ENCODE measurements around the gene GNG13.
"Not testable (repeated sequence)": the region's sequence is repeated elsewhere in the genome, so short reads cannot be mapped to it uniquely, and the experiment has no call there.

The GNG13 gene

DNA sequence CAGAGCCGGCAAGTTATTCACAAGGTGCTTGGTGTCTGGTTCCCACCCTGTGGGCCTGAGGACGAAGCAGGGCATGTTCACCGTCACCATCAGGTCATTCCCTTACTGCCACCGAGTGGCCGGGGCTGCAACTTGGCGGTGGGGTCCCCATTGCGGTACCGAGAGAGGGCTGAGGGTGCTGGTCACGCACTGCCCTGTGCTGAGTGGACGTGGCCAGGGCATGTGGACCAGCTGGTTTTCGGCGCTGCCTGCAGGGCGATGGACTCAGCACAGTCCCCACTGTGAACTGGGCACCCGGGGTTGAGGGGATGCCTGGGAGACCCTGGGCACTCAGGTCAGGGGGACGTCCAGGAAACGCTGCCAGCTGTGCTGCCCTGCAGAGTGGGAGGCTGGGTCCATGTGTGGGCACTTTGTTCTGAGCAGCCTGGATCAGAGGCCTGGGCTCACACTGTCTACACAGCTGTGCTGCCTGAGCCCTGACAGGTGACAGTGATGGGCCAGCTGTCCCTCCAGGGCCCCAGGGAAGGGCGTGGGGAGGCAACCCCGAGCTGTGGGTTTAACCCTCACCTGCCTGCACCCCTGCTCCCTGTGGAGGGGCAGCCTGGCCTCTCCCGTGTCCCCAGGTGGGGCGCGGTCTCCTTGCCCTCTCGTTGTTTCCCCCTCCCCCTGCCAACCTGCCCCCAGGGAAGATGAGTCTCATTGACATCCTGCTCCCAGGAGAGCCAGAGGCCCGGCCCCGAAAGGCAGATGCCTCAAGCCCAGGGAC is 39.3 kb upstream of the GNG13 start:
- DNase-seq (ENCODE audit: low spot score), result no peak
- in situ Hi-C loops (cut with MboI; ENCODE audit: low pct_unique_long_range_greater_than_20kb, low sequenced_read_pairs, unreplicated experiment), result no loop called here
- TF ChIP-seq, protein P1, sequence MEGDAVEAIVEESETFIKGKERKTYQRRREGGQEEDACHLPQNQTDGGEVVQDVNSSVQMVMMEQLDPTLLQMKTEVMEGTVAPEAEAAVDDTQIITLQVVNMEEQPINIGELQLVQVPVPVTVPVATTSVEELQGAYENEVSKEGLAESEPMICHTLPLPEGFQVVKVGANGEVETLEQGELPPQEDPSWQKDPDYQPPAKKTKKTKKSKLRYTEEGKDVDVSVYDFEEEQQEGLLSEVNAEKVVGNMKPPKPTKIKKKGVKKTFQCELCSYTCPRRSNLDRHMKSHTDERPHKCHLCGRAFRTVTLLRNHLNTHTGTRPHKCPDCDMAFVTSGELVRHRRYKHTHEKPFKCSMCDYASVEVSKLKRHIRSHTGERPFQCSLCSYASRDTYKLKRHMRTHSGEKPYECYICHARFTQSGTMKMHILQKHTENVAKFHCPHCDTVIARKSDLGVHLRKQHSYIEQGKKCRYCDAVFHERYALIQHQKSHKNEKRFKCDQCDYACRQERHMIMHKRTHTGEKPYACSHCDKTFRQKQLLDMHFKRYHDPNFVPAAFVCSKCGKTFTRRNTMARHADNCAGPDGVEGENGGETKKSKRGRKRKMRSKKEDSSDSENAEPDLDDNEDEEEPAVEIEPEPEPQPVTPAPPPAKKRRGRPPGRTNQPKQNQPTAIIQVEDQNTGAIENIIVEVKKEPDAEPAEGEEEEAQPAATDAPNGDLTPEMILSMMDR (IDR thresholded peaks at IDR 0.05; ENCODE audit: extremely low read depth, insufficient read depth, missing control alignments), result no peak

DNA sequence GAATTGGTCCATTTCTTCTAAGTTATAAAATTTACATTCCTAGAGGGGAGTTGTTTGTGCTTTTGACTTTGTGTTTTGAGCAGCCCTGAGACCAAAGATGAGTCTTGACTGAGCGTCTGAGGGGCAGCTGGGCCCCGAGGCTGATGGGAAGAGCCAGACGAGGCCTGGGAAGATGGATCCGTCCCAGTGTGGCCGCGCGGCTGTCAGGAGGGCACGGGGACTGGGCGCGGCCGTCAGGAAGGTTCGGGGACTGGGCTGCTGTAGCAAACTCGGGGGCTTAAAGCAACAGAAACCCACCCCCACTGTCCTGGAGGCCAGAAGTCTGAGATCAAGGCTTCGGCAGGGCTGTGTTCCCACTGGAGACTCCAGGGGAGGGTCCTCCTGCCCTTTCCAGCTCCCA is 38.2 kb upstream of the GNG13 start:
- in situ Hi-C loops (cut with MboI; ENCODE audit: low pct_unique_long_range_greater_than_20kb, low sequenced_read_pairs, unreplicated experiment), result no loop called here
- no peak for DNase-seq (ENCODE audit: low spot score)
- TF ChIP-seq, protein P1 (IDR thresholded peaks at IDR 0.05; ENCODE audit: extremely low read depth, insufficient read depth, missing control alignments), result no peak

DNA sequence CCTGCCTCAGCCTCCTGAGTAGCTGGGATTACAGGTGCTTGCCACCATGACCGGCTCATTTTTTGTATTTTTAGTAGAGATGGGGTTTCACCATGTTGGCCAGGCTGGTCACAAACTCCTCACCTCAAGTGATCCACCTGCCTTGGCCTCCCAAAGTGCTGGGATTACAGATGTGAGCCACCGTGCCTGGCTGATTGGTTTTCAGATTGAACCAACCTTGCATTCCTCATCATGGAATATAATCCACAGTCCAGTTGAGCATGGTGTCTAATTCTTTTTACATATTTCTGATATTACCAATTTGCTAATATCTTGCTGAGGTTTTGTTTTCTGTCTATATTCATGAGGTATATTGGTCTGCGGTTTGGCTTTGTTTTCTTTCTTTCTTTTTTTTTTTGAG is 36.3 kb upstream of the GNG13 start:
- in situ Hi-C loops (cut with MboI; ENCODE audit: low pct_unique_long_range_greater_than_20kb, low sequenced_read_pairs, unreplicated experiment); DNase-seq (ENCODE audit: low spot score): not testable (repeated sequence)

DNA sequence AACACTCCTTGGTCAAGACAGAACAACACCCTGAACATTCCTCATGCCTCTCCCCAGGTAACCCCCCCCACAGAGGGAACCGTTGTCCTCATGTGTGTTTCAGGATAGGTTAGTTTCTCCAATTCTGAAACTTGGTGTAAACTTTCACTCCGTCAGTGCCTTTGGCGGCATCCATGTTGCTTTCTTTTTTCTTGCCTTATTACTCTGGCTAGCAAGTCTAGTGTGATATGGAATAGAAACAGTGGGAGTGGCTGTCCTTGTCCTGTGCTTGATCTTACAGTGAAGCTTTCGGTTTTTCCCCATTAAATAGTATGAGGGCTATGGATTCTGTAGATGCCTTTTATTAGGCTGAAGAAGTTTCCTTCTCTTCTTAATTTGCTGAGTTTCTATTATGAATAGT is 35.7 kb upstream of the GNG13 start:
- DNase-seq (ENCODE audit: low spot score), result no peak
- in situ Hi-C loops (cut with MboI; ENCODE audit: low pct_unique_long_range_greater_than_20kb, low sequenced_read_pairs, unreplicated experiment), result no loop called here
- TF ChIP-seq, protein P1 (IDR thresholded peaks at IDR 0.05; ENCODE audit: extremely low read depth, insufficient read depth, missing control alignments), result no peak

DNA sequence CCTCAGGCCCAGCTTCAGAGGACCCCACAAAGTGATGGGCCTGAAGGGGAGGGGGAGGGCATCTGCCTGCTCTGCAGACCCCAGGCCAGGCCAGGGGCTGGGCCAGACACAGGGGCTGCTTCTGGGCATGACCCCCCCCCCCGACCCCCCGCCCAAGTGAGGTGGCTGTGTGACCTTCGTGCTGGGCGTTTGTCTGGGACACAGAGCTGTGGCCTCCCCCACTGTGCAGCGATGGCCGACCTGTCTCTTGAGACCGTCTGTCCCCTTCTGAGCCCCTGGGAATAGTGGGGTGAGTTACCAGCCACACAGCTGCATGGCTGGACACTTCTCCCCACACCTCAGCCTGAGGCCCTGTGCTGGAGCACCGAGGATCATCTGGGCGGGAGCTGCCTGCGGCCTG is 34.8 kb upstream of the GNG13 start:
- in situ Hi-C loops (cut with MboI; ENCODE audit: low pct_unique_long_range_greater_than_20kb, low sequenced_read_pairs, unreplicated experiment), result no loop called here
- DNase-seq (ENCODE audit: low spot score), result no peak
- TF ChIP-seq, protein P1 (IDR thresholded peaks at IDR 0.05; ENCODE audit: extremely low read depth, insufficient read depth, missing control alignments), result no peak

DNA sequence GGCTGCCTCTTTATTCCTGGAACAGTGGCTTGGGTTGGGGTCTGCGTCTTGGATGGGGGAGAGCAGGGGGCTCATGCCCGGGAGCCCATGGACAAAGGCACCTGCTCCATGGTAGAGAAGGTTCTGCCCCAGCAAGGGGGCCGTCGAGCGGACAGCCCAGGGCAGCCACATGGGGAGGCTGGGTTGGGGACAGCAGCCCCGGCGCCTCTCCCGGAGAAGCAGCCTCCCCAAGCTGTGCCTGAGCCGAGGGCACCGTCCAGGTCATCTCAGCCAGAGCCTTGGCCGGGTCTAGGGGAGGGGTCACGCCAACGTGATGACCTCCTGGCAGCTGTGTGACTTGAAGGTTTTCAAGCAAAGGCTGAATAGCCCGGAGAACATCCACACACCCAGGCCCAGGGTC is 32.9 kb upstream of the GNG13 start:
- in situ Hi-C loops (cut with MboI; ENCODE audit: low pct_unique_long_range_greater_than_20kb, low sequenced_read_pairs, unreplicated experiment), result no loop called here
- DNase-seq (ENCODE audit: low spot score), result no peak

DNA sequence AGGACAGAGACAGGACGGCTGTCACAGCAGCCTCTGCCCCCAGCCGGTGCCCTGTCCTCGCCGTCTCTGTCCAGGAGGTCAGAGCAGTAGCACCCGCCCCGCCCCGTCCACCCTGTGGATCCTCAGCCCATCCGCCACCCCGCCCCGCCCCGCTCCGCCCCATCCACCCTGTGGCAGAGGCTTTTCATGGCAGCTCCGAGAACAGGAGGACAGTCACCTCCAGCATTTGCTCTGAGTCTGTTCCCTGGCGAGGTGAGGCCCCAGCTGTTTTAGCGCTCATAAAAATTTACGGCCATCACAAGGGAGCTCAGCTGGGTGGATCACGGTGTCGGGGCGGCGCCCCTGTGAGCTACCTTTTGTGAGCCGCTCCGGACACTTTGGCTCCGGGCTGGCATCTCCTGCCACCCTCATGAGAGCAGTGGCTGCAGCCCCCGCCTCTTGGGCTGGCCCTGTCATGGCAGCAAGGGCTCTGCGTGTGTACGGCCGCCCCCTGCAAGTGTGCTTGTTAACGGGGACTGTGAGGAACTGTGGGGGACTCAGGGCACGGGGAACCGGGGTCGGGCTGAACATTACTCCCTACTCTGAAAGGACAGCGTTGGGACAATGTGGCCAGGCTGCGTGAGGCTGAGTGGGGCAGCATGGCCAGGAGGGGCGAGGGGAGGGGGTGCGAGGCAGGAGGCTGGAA is 32.3 kb upstream of the GNG13 start:
- TF ChIP-seq, protein P1 (IDR thresholded peaks at IDR 0.05; ENCODE audit: extremely low read depth, insufficient read depth, missing control alignments), result no peak
- in situ Hi-C loops (cut with MboI; ENCODE audit: low pct_unique_long_range_greater_than_20kb, low sequenced_read_pairs, unreplicated experiment), result no loop called here
- DNase-seq (ENCODE audit: low spot score), result no peak

More for the DNA sequence above, 32.9 kb upstream of the GNG13 start:
- TF ChIP-seq, protein P1 (IDR thresholded peaks at IDR 0.05; ENCODE audit: extremely low read depth, insufficient read depth, missing control alignments), result no peak

Data from GM13977 (cell line).